Upper lobe of right lung (tissue), 1 donor: ENCODE measurements around the gene DBX2. TPM values are rescaled to one million over a fixed set of nuclear protein-coding genes. Genes with fewer than 3 reads are reported as not detected.

Experiments used
- ATAC-seq: fragments of 200-7000 bp; cut with Tn5 transposase; one replicate; pipeline ENCODE4 v1.9.1; 2020; ENCODE audit warnings: mild to moderate bottlenecking, moderate library complexity
- DNase-seq: peaks from one replicate; pipeline ENCODE4 v3.0.0-alpha.2; 2020
- H3K27ac ChIP-seq: fragments of 200-600 bp; one replicate; pipeline ENCODE4 v1.8.0; 2022
- H3K27me3 ChIP-seq: fragments of 200-600 bp; one replicate; pipeline ENCODE4 v1.8.0; 2022; ENCODE audit warnings: mild to moderate bottlenecking
- H3K36me3 ChIP-seq: fragments of 200-600 bp; one replicate; pipeline ENCODE4 v1.8.0; 2022
- H3K4me1 ChIP-seq: fragments of 200-600 bp; one replicate; pipeline ENCODE4 v1.8.0; 2022
- H3K4me3 ChIP-seq: fragments of 200-600 bp; one replicate; pipeline ENCODE4 v1.8.0; 2022; ENCODE audit warnings: mild to moderate bottlenecking
- H3K9me3 ChIP-seq: fragments of 200-600 bp; one replicate; pipeline ENCODE4 v1.8.0; 2022
- intact Hi-C: fragments of 100-400 bp; cut with DNase I; formaldehyde crosslinking; loops from one replicate; pipeline ENCODE4 v1.11.0; 2022
- total RNA-seq: library from RNA; stranded (reverse); fragmentation: NEBNext Ultra II Directional; extraction: Animal tissue kit (Norgen Biotek cat#: 25700); gene quantifications from one replicate; pipeline ENCODE4 v1.2.1, GENCODE V29; 2021
- TF ChIP-seq, protein P1 (sequence below): fragments of 200-600 bp; IDR thresholded peaks from one replicate; pipeline ENCODE4 v1.8.0; 2022; ENCODE audit warnings: antibody characterized with exemption
- donor health status: DM: no; HTN: yes; CAD: no; lungs with severe emphysema.

Gene DBX2
- total RNA-seq, 1 donor from 2014 or later = not detected

DNA sequence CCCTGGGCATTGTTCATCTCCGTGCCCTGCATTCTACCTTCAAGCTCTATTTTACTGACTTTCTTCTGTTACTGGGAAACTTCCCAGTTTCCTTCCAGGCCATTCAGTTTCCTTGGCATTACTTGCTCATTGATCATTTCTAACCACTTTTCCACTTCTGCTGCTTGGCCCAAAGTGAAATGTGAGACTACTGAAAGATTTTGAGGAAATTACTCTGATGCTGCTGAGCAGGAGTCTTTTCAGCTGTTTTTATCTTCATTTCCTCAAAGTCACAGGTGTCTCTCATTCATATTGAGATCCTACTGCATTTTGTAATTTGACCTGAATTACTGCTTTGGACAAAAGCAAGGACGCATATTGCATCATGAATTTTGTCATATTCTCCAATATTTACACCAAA lies 26.4 kb upstream of the DBX2 start:
- H3K27ac ChIP-seq = no peak overlapping the region
- H3K27me3 ChIP-seq = no peaks in the 10 kb centered on the region
- ATAC-seq (no peak), DNase-seq (no peak)
- H3K9me3 ChIP-seq = no peaks in the 10 kb centered on the region
- H3K4me3 ChIP-seq = no peak overlapping the region
- H3K36me3 ChIP-seq = no peaks in the 10 kb centered on the region
- TF ChIP-seq, protein P1, sequence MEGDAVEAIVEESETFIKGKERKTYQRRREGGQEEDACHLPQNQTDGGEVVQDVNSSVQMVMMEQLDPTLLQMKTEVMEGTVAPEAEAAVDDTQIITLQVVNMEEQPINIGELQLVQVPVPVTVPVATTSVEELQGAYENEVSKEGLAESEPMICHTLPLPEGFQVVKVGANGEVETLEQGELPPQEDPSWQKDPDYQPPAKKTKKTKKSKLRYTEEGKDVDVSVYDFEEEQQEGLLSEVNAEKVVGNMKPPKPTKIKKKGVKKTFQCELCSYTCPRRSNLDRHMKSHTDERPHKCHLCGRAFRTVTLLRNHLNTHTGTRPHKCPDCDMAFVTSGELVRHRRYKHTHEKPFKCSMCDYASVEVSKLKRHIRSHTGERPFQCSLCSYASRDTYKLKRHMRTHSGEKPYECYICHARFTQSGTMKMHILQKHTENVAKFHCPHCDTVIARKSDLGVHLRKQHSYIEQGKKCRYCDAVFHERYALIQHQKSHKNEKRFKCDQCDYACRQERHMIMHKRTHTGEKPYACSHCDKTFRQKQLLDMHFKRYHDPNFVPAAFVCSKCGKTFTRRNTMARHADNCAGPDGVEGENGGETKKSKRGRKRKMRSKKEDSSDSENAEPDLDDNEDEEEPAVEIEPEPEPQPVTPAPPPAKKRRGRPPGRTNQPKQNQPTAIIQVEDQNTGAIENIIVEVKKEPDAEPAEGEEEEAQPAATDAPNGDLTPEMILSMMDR = no peak
- intact Hi-C loops = no loop called here
- H3K4me1 ChIP-seq = no peaks in the 10 kb centered on the region

DNA sequence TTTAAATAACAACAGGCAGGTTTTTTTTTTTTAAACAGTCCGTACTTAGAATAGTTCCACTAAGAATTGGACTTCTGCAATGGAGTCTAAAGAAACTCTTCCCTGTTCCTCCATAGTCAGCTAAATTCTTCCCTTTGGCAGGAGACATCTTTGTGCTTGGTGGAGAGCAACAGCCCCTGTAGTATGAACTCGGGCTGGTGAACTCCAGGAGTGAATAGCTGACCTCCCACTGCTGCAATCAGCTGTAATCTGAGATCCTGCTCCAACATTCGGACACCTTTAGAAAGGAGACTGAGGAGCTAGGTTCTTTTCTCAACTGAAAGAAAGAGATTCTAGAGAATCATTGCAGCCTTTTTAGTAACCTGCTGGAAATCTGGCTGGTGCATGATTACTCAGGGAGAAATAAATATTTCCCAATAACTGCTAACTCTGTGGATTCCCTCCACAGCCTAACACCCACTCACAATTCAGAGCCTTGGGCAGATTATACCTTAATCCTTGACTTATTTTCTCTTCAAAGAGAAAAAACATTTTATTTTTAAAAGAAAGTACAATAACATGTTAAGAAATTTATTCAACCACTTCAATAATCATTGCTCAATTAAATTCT lies 25.6 kb upstream of the DBX2 start:
- Histone ChIP-seq H3K36me3 (no peaks in the 10 kb centered on the region), H3K27me3 (no peaks in the 10 kb centered on the region), H3K4me1 (no peaks in the 10 kb centered on the region), H3K27ac (no peak overlapping the region), H3K4me3 (no peak overlapping the region), H3K9me3 (no peaks in the 10 kb centered on the region)
- DNase-seq (no peak), ATAC-seq (no peak)
- TF ChIP-seq, protein P1 = no peak
- intact Hi-C loops = no loop called here

DNA sequence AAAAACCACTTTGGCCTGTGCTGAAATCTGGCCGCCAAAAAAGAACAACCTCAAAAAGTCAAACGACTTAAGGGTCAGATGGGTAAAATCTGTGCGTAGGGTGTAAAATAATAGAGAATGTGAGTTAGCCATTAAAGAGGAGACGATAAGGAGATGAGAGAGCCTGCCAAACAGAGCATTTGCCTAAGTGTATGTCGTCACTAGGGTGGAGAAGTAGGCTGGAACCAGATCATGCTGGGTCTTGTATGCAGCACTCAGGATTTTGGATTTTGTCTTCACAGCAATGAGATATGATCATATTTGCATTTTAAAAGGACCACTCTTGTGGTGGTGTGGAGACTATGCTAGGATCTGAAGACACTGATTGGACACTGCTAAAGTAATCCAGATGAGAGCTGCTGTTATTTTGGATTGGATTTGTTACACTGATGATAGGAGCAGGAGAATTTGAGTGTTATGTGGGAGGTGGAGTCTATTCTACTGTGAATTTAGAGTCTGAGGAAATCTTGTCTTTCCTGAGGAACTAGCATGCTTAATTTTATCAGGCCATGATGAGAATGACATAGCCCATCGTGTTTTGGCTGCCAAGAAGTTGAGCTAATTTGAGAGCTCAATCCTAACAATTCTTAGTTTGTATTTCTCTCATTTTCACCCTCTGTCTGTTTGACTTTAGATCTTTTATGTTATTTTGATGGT lies 24.8 kb upstream of the DBX2 start:
- H3K4me3 ChIP-seq = no peak overlapping the region
- H3K9me3 ChIP-seq = no peaks in the 10 kb centered on the region
- H3K27ac ChIP-seq = no peak overlapping the region
- TF ChIP-seq, protein P1 = no peak
- DNase-seq (no peak), ATAC-seq (no peak)
- H3K27me3 ChIP-seq = no peaks in the 10 kb centered on the region
- intact Hi-C loops = no loop called here
- H3K36me3 ChIP-seq = no peaks in the 10 kb centered on the region
- no peaks in the 10 kb centered on the region for H3K4me1 ChIP-seq

DNA sequence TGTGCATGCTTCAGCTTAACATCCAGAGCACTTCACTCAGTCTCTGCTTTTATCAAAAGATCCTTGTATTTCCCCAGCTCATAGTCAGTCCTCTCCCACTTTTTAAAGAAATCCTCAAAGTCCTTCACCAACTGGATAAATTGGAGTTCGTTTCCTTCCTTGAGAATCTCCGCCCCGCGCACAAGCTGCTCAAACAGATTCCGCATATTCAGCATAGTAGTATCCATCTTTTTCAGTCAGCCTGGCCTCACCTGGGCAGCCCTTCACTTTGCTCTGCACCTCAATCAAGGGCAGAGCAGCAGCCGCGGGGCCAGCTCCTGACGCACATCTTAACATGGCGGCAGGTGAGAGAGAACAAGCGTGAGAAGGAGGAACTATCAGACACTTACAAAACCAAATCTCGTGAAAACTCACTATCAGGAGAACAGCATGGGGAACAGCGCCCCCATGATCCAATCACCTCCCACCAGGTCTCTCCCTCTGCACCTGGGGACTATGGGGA lies 14.3 kb upstream of the DBX2 start:
- TF ChIP-seq, protein P1 = no peak
- intact Hi-C loops = no loop called here
- H3K27ac ChIP-seq = no peak overlapping the region
- H3K4me1 ChIP-seq = no peaks in the 10 kb centered on the region
- H3K9me3 ChIP-seq = no peaks in the 10 kb centered on the region
- no peak overlapping the region for H3K4me3 ChIP-seq
- DNase-seq (no peak), ATAC-seq (no peak)
- no peaks in the 10 kb centered on the region for H3K36me3 ChIP-seq
- no peaks in the 10 kb centered on the region for H3K27me3 ChIP-seq

DNA sequence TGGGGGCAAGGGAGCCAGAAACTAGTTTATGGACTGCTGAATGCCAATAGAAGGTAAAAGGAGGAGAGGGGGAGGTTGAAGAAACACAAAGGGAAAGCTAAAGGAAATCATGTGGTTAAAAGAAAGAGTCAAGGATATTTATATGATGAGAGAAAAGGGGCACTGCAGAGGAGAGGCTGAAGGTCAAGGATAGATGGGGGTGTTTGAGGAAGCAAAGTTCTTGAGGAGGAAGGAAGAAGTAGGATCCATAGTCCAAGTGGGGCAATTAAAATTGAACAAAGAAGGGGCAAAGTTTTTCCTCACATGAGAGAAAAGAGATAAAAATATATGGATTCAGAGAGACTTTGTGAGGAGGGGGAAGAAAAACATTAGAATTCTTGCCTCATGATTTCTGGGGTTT lies 10.1 kb upstream of the DBX2 start:
- ATAC-seq = no peak
- Histone ChIP-seq H3K4me1 (no peaks in the 10 kb centered on the region), H3K27me3 (no peaks in the 10 kb centered on the region), H3K27ac (no peak overlapping the region), H3K4me3 (no peak overlapping the region), H3K9me3 (no peaks in the 10 kb centered on the region), H3K36me3 (no peaks in the 10 kb centered on the region)
- DNase-seq = no peak
- intact Hi-C loops = no loop called here
- TF ChIP-seq, protein P1 = no peak
